ENCODE measurements around the gene NFATC2. TPM values are rescaled to one million over a fixed set of nuclear protein-coding genes. Genes with fewer than 3 reads are reported as not detected.

NFATC2 gene
- total RNA-seq, 1 donor from 2014 or later = 7.6 TPM

- DNase-seq (no peak), ATAC-seq (no peak)
- Histone ChIP-seq H3K27me3 (no peaks in the 10 kb centered on the region), H3K36me3 (no peaks in the 10 kb centered on the region), H3K4me3 (no peak overlapping the region), H3K4me1 (no peaks in the 10 kb centered on the region), H3K27ac (no peak overlapping the region), H3K9me3 (no peaks in the 10 kb centered on the region)
- intact Hi-C loops (cut with DNase I) = no loop called here
- TF ChIP-seq, protein P1, sequence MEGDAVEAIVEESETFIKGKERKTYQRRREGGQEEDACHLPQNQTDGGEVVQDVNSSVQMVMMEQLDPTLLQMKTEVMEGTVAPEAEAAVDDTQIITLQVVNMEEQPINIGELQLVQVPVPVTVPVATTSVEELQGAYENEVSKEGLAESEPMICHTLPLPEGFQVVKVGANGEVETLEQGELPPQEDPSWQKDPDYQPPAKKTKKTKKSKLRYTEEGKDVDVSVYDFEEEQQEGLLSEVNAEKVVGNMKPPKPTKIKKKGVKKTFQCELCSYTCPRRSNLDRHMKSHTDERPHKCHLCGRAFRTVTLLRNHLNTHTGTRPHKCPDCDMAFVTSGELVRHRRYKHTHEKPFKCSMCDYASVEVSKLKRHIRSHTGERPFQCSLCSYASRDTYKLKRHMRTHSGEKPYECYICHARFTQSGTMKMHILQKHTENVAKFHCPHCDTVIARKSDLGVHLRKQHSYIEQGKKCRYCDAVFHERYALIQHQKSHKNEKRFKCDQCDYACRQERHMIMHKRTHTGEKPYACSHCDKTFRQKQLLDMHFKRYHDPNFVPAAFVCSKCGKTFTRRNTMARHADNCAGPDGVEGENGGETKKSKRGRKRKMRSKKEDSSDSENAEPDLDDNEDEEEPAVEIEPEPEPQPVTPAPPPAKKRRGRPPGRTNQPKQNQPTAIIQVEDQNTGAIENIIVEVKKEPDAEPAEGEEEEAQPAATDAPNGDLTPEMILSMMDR (IDR thresholded peaks at IDR 0.05) = no peak
Measured at GRCh38 chr20:51469046-51469445, 73.5 kb downstream of the NFATC2 start.

DNA sequence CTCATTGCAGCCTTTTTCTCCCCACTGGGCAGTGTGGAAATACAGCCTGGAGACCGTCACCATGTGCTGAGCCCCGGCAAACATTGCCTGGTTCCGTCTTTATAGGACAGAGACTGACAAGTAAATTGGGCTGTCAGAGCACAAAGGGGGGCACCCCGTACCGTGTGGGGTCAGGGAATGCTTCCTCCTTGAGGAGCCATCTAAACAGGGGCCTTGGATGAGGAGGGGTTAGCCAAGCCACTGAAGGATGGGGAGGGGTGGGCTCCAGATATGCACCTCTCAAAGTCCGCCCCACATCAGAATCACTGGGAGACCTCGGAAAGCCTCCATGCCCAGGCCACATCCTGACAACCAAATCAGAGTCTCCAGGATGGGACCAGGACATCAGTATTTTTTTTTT is 73.9 kb downstream of the NFATC2 start:
- H3K27me3 ChIP-seq = no peaks in the 10 kb centered on the region
- H3K36me3 ChIP-seq = no peaks in the 10 kb centered on the region
- ATAC-seq (no peak), DNase-seq (no peak)
- no peak overlapping the region for H3K4me3 ChIP-seq
- H3K27ac ChIP-seq = no peak overlapping the region
- intact Hi-C loops (cut with DNase I) = no loop called here
- no peaks in the 10 kb centered on the region for H3K9me3 ChIP-seq
- no peaks in the 10 kb centered on the region for H3K4me1 ChIP-seq
- TF ChIP-seq, protein P1 (IDR thresholded peaks at IDR 0.05) = no peak

DNA sequence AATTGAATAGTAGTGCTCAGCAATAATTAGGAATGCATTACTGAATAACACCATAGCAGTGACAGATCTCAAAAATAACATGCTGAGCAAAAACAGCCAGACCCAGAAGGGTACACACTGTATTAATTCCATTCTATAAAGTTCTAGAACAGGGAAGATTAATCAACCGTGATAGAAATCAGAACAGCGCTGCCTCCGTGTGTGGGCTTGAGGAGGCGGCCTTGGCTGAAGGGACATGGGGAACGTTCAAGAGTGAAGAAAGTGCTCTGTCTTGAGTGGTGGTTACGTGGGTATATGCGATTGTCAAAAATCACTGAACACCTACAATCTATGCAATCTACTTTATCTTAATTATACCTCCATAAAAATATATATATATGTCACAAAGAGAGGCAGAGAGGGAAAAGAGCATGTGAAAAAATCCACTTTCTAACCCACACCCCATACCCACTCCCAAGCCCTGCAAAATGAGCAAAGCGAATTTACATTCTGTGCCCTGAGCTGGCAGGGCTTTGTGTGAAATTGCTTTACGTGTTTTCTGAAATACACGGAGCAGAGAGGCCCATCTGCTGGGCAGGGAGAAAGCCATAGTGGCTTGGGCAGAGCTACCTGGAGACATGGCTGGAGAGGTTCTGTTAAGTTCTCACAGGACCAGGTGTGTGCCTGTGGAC is 74.4 kb downstream of the NFATC2 start:
- Histone ChIP-seq H3K9me3 (no peaks in the 10 kb centered on the region), H3K27me3 (no peaks in the 10 kb centered on the region), H3K36me3 (no peaks in the 10 kb centered on the region), H3K4me1 (no peaks in the 10 kb centered on the region), H3K27ac (no peak overlapping the region), H3K4me3 (no peak overlapping the region)
- ATAC-seq = no peak
- intact Hi-C loops (cut with DNase I) = no loop called here
- TF ChIP-seq, protein P1 (IDR thresholded peaks at IDR 0.05) = no peak
- DNase-seq = no peak

GRCh38 chr20:51463998-51464397 is 78.5 kb downstream of the NFATC2 start:
- TF ChIP-seq, protein P1 (IDR thresholded peaks at IDR 0.05) = no peak
- intact Hi-C loops (cut with DNase I) = no loop called here

DNA sequence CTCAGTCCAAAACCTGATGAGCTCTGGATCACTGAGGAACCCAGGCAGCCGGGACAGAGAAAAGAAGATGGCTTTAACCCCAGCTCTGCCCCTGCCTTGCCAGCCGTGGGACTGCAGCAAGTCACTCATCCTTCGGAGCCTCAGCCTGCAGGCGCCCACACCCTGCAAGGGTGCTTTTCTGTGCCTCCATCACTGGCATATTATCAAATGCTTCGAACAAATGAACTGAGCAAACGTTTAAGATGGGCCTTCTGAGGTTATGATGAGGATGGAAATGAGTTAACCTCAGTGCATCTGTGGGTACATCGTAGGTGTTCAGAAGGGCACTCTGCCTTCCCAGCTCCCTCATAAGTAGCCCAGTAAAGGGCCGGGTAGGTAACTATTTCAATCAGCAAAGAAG is 79.0 kb downstream of the NFATC2 start:
- ATAC-seq (no peak), DNase-seq (no peak)
- Histone ChIP-seq H3K9me3 (no peaks in the 10 kb centered on the region), H3K36me3 (no peaks in the 10 kb centered on the region), H3K27me3 (no peaks in the 10 kb centered on the region), H3K4me1 (no peaks in the 10 kb centered on the region), H3K27ac (no peak overlapping the region), H3K4me3 (no peak overlapping the region)
- intact Hi-C loops (cut with DNase I) = no loop called here
- TF ChIP-seq, protein P1 (IDR thresholded peaks at IDR 0.05) = no peak

More at GRCh38 chr20:51463998-51464397, 78.5 kb downstream of the NFATC2 start:
- Histone ChIP-seq H3K9me3 (no peaks in the 10 kb centered on the region), H3K27ac (no peak overlapping the region), H3K27me3 (no peaks in the 10 kb centered on the region), H3K4me3 (no peak overlapping the region), H3K4me1 (no peaks in the 10 kb centered on the region), H3K36me3 (no peaks in the 10 kb centered on the region)
- DNase-seq = peak; percentile 28
- ATAC-seq = no peak

All from upper lobe of right lung (tissue), 1 donor.